Stimulated activated CD4-positive, alpha-beta T cell treated with anti-CD3 and anti-CD28 coated beads, Interleukin-4, amount 100 ng/mL, for 4 hours (primary cell): ENCODE data around the gene TBC1D14.
"Not testable (repeated sequence)": the region's sequence is repeated elsewhere in the genome, so short reads cannot be mapped to it uniquely, and the experiment has no call there.

Experiments
- DNase-seq, 2 experiments: peaks; one replicate each; pipeline ENCODE4 v3.0.0-alpha.2; 2020

Gene TBC1D14

GRCh38 chr4:6890971-6891370, 18.7 kb upstream of the TBC1D14 start:
- DNase-seq = not testable (repeated sequence)

GRCh38 chr4:6891436-6892170, 18.0 kb upstream of the TBC1D14 start:
- DNase-seq = no peak

- no peak for DNase-seq
Observed at GRCh38 chr4:6892190-6892908, 17.3 kb upstream of the TBC1D14 start.

- no peak for DNase-seq
Observed at GRCh38 chr4:6892909-6893202, 16.8 kb upstream of the TBC1D14 start.

- DNase-seq = no peak
Observed at GRCh38 chr4:6893449-6894085, 16.1 kb upstream of the TBC1D14 start.

- no peak for DNase-seq
Observed at GRCh38 chr4:6894086-6894478, 15.5 kb upstream of the TBC1D14 start.

- no peak for DNase-seq
Observed at GRCh38 chr4:6894528-6895498, 14.8 kb upstream of the TBC1D14 start.

- no peak for DNase-seq
Observed at GRCh38 chr4:6896035-6896434, 13.6 kb upstream of the TBC1D14 start.

GRCh38 chr4:6898763-6899162, 10.9 kb upstream of the TBC1D14 start:
- no peak for DNase-seq

- no peak for DNase-seq
Observed at GRCh38 chr4:6900181-6900812, 9.3 kb upstream of the TBC1D14 start.

GRCh38 chr4:6900956-6901355, 8.7 kb upstream of the TBC1D14 start:
- no peak for DNase-seq

GRCh38 chr4:6901669-6902317, 7.8 kb upstream of the TBC1D14 start:
- no peak for DNase-seq

- DNase-seq = no peak
Observed at GRCh38 chr4:6902318-6903042, 7.1 kb upstream of the TBC1D14 start.

- no peak for DNase-seq
Observed at GRCh38 chr4:6905516-6906445, 3.8 kb upstream of the TBC1D14 start.

GRCh38 chr4:6906486-6906885, 3.1 kb upstream of the TBC1D14 start:
- not testable (repeated sequence) for DNase-seq

- no peak for DNase-seq
Observed at GRCh38 chr4:6907658-6908191, 1.9 kb upstream of the TBC1D14 start.

- no peak for DNase-seq
Observed at GRCh38 chr4:6908432-6909112, 1.1 kb upstream of the TBC1D14 start.

GRCh38 chr4:6909970-6910339, 329 bp downstream of the TBC1D14 start:
- peak; percentile 30 to 53 for DNase-seq

- no peak for DNase-seq
Observed at GRCh38 chr4:6910340-6910959, 824 bp downstream of the TBC1D14 start.
